ENCODE results near the gene ARSA. TPM values are rescaled to one million over a fixed set of nuclear protein-coding genes. Genes with fewer than 3 reads are reported as not detected.

ARSA gene
- total RNA-seq, 2 experiments from 2014 or later, result 31.6 to 34.4 TPM

GRCh38 chr22:50584106-50585096 lies 43.6 kb downstream of the ARSA start:
- H3K4me3 ChIP-seq (ENCODE audit: low read depth, low read length, poor library complexity, severe bottlenecking), result peak overlapping the region; percentile 95
- H4K20me1 ChIP-seq (ENCODE audit: insufficient read depth, low read length), result 0 out of 2 replicates have a peak, but pooled peaks cover 7% of the 10 kb centered on the region
- no TSS peak for BruUV-seq (replicated peaks)
- no peak for DNase-seq (ENCODE audit: low spot score)
- peak overlapping the region; percentile 96 for H3K4me2 ChIP-seq (ENCODE audit: low read length)
- peaks cover 24% of the 10 kb centered on the region for H3K36me3 ChIP-seq (ENCODE audit: insufficient read depth, low read length)
- H3K27ac ChIP-seq (ENCODE audit: low read depth, low read length, poor library complexity, severe bottlenecking), result no peak overlapping the region
- H3K4me1 ChIP-seq (ENCODE audit: insufficient read depth, low read length, poor library complexity, severe bottlenecking), result peaks cover 15% of the 10 kb centered on the region
- ChIA-PET POLR2A (interaction anchor here (0.7 to 0.9 kb wide), 2 partner anchors 29 to 48 kb away, joined by 3 to 4 read pairs; no protein-coding TSS in a partner anchor), CTCF (ENCODE audit: unreplicated experiment) (no interaction called here)
- H3K9me3 ChIP-seq (ENCODE audit: low read length), result no peaks in the 10 kb centered on the region
- H3K9me2 ChIP-seq (ENCODE audit: insufficient read depth, low read length), result no peaks in the 10 kb centered on the region
- no peak overlapping the region for H2AFZ ChIP-seq (ENCODE audit: low read length)
- TF ChIP-seq CTCF (conservative IDR thresholded peaks at IDR 0.05; ENCODE audit: low read length) (no peak), EZH2phosphoT487 (IDR thresholded peaks at IDR 0.05; ENCODE audit: borderline replicate concordance, low read depth, low read length) (no peak)
- intact Hi-C loops (cut with micrococcal nuclease; ENCODE audit: unreplicated experiment), result loop anchor here (5.0 kb wide), 1 partner anchor 332 kb away; the partner anchor contains the start of gene HDAC10
- peaks cover 20% of the 10 kb centered on the region for H3K79me2 ChIP-seq (ENCODE audit: insufficient read depth, low read depth, low read length)

GRCh38 chr22:50583294-50583861 lies 44.6 kb downstream of the ARSA start:
- H3K36me3 ChIP-seq (ENCODE audit: insufficient read depth, low read length), result peaks cover 35% of the 10 kb centered on the region
- H3K9me3 ChIP-seq (ENCODE audit: low read length), result no peaks in the 10 kb centered on the region
- H3K79me2 ChIP-seq (ENCODE audit: insufficient read depth, low read depth, low read length), result peaks cover 20% of the 10 kb centered on the region
- H4K20me1 ChIP-seq (ENCODE audit: insufficient read depth, low read length), result 0 out of 2 replicates have a peak, but pooled peaks cover 7% of the 10 kb centered on the region
- H3K4me2 ChIP-seq (ENCODE audit: low read length), result peak overlapping the region; percentile 96
- no peak for TF ChIP-seq CTCF (conservative IDR thresholded peaks at IDR 0.05; ENCODE audit: low read length)
- no peak for TF ChIP-seq EZH2phosphoT487 (IDR thresholded peaks at IDR 0.05; ENCODE audit: borderline replicate concordance, low read depth, low read length)
- POLR2A ChIA-PET, result interaction anchor here (0.9 kb wide), 1 partner anchor 30 kb away, joined by 3 read pairs; no protein-coding TSS in a partner anchor
- DNase-seq (ENCODE audit: low spot score), result no peak
- no peaks in the 10 kb centered on the region for H3K9me2 ChIP-seq (ENCODE audit: insufficient read depth, low read length)
- CTCF ChIA-PET (ENCODE audit: unreplicated experiment), result no interaction called here
- H2AFZ ChIP-seq (ENCODE audit: low read length), result peak overlapping the region; percentile 37
- peak overlapping the region; percentile 95 for H3K4me3 ChIP-seq (ENCODE audit: low read depth, low read length, poor library complexity, severe bottlenecking)
- peak overlapping the region; percentile 45 for H3K27ac ChIP-seq (ENCODE audit: low read depth, low read length, poor library complexity, severe bottlenecking)
- intact Hi-C loops (cut with micrococcal nuclease; ENCODE audit: unreplicated experiment), result loop anchor here (2.0 to 5.0 kb wide), 5 partner anchors 37 to 331 kb away; partner anchors contain the start of genes HDAC10, KLHDC7B, NCAPH2 and TYMP
- H3K4me1 ChIP-seq (ENCODE audit: insufficient read depth, low read length, poor library complexity, severe bottlenecking), result peaks cover 15% of the 10 kb centered on the region
- BruUV-seq (replicated peaks), result no TSS peak
